Measurements from ENCODE around the gene DCST2. TPM values are rescaled to one million over a fixed set of nuclear protein-coding genes. Genes with fewer than 3 reads are reported as not detected.
A peak's percentile ranks its signal among the peaks of the same experiment; 100 is the strongest.

Gene DCST2
- total RNA-seq, 1 experiment from 2014 or later: 0.61 TPM

DNA sequence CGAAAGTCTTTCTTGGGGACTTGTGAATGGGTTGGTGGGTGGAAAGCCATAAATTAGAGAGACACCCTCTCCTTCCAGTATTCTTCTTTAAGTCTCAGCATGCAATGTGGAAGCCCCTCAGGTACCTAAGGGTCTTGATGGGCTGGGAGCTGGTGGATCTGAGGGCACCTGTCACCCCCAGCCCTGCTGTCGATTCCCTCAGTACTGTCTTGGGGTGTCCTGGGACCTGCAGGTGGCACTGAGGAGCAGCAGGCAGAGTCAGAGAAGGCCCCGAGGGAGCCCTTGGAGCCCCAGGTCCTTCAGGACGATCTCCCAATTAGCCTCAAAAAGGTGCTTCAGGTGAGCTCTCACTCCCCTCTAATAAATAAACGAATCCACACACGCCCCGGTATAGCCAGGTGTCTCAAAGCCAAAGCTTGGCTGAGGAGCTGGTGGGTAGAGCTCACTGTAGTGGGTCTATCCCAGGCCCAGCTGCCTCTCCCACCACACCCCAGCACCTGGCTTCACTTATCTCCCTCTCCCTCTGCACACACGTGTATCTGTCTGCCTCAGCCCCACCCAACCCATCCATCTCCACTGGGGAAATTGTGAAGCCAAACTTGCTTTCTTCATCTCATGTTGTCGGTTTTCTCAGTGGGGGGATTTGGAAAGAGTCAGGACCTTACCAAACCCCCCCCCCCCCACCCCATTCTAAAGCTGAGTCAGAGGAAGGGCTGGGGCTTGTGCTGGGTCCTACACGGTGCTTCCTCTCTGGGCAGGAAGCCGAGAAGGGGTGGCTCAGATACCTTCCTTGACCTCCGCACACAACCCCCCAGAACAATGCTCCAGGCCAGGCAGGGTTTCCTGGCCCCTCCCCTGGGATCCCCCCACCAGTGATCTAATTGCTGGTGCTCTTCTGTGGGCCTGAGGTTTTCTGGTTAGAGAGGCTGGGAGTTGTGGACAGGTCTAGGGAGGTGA, 19.1 kb upstream of the DCST2 start:
- Mint-ChIP-seq H3K9me3 (ENCODE audit: unreplicated experiment) (no peaks in the 10 kb centered on the region), H3K27ac (ENCODE audit: unreplicated experiment) (no peak overlapping the region), H3K36me3 (ENCODE audit: insufficient read depth, unreplicated experiment) (peaks cover 6% of the 10 kb centered on the region), H3K4me3 (ENCODE audit: unreplicated experiment) (peak overlapping the region; percentile 88), H3K27me3 (ENCODE audit: insufficient read depth, unreplicated experiment) (no peaks in the 10 kb centered on the region), H3K4me1 (ENCODE audit: low read depth, unreplicated experiment) (peaks cover 19% of the 10 kb centered on the region)
- ChIA-PET CTCF (interaction anchor here (0.6 to 1.1 kb wide), 3 partner anchors 9 to 477 kb away, joined by 3 to 9 read pairs (median 6); no protein-coding TSS in a partner anchor), POLR2A (interaction anchor here (0.6 to 1.0 kb wide), 2 partner anchors 53 to 80 kb away, joined by 3 to 6 read pairs; no protein-coding TSS in a partner anchor)
- Histone ChIP-seq H3K27me3 (replicated peaks; ENCODE audit: control insufficient read depth, insufficient read depth, low read length) (no peaks in the 10 kb centered on the region), H3K9me3 (no peaks in the 10 kb centered on the region), H3K4me1 (peaks cover 20% of the 10 kb centered on the region), H3K36me3 (ENCODE audit: control insufficient read depth, insufficient read depth, low read length) (no peaks in the 10 kb centered on the region), H3K4me3 (ENCODE audit: low read depth, low read length) (no peak overlapping the region)
- no TSS peak for BruUV-seq (replicated peaks)
- TF ChIP-seq, protein P1, sequence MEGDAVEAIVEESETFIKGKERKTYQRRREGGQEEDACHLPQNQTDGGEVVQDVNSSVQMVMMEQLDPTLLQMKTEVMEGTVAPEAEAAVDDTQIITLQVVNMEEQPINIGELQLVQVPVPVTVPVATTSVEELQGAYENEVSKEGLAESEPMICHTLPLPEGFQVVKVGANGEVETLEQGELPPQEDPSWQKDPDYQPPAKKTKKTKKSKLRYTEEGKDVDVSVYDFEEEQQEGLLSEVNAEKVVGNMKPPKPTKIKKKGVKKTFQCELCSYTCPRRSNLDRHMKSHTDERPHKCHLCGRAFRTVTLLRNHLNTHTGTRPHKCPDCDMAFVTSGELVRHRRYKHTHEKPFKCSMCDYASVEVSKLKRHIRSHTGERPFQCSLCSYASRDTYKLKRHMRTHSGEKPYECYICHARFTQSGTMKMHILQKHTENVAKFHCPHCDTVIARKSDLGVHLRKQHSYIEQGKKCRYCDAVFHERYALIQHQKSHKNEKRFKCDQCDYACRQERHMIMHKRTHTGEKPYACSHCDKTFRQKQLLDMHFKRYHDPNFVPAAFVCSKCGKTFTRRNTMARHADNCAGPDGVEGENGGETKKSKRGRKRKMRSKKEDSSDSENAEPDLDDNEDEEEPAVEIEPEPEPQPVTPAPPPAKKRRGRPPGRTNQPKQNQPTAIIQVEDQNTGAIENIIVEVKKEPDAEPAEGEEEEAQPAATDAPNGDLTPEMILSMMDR (IDR thresholded peaks at IDR 0.05; ENCODE audit: insufficient read depth in 1 of 2, low read depth in 1 of 2, low read length in 1 of 2, severe bottlenecking in 1 of 2, unreplicated experiment in 1 of 2): peak in 1 of 2 experiments; percentile 45
- DNase-seq: no peak
- intact Hi-C loops (cut with micrococcal nuclease; ENCODE audit: unreplicated experiment): no loop called here

DNA sequence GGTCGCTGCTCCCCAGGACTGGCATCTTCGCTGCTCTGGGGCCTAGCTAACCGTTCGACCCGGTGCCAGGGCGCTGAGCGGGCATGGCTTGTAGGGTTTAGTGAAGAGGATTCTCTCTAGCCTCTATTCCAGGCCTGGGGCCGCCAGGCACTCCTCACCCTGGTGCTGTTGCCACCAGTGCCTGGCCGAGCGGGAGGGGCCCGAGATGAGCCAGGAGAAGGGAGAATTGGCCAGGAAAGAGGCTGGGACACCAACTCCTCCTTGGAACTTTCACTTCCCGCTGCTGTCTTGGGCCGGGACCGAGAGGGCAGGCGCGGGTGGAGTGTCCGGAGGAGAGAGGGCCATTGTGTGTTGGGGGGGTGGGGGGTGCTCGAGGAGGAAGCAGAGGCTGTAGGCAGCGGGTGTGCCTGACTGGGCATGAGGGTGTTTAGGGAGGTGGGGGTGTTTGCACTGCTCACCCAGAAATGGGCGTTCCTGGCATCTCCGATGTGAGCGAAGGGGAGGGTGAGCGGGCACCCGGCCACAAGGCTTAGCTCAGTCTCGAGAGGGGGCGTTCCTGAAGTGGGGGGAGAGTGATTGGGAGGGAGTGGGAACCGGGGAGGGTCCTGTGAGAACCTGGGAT, 18.3 kb upstream of the DCST2 start:
- no peak for DNase-seq
- TF ChIP-seq, protein P1 (IDR thresholded peaks at IDR 0.05; ENCODE audit: insufficient read depth in 1 of 2, low read depth in 1 of 2, low read length in 1 of 2, severe bottlenecking in 1 of 2, unreplicated experiment in 1 of 2): no peak
- Histone ChIP-seq H3K27me3 (replicated peaks; ENCODE audit: control insufficient read depth, insufficient read depth, low read length) (no peaks in the 10 kb centered on the region), H3K4me1 (peaks cover 20% of the 10 kb centered on the region), H3K36me3 (ENCODE audit: control insufficient read depth, insufficient read depth, low read length) (no peaks in the 10 kb centered on the region), H3K4me3 (ENCODE audit: low read depth, low read length) (peak overlapping the region; percentile 61), H3K9me3 (no peaks in the 10 kb centered on the region)
- no TSS peak for BruUV-seq (replicated peaks)
- Mint-ChIP-seq H3K4me1 (ENCODE audit: low read depth, unreplicated experiment) (peaks cover 19% of the 10 kb centered on the region), H3K4me3 (ENCODE audit: unreplicated experiment) (peak overlapping the region; percentile 88), H3K9me3 (ENCODE audit: unreplicated experiment) (no peaks in the 10 kb centered on the region), H3K27me3 (ENCODE audit: insufficient read depth, unreplicated experiment) (no peaks in the 10 kb centered on the region), H3K27ac (ENCODE audit: unreplicated experiment) (no peak overlapping the region), H3K36me3 (ENCODE audit: insufficient read depth, unreplicated experiment) (peaks cover 6% of the 10 kb centered on the region)
- POLR2A ChIA-PET: interaction anchor here (0.9 kb wide), 1 partner anchor 34 kb away, joined by 5 read pairs; no protein-coding TSS in a partner anchor
- intact Hi-C loops (cut with micrococcal nuclease; ENCODE audit: unreplicated experiment): loop anchor here (2.0 kb wide), 1 partner anchor 35 kb away; no protein-coding TSS in a partner anchor
- CTCF ChIA-PET: interaction anchor here (0.6 to 1.6 kb wide), 6 partner anchors 9 to 108 kb away, joined by 3 to 9 read pairs (median 4); partner anchors contain the start of gene FLAD1

DNA sequence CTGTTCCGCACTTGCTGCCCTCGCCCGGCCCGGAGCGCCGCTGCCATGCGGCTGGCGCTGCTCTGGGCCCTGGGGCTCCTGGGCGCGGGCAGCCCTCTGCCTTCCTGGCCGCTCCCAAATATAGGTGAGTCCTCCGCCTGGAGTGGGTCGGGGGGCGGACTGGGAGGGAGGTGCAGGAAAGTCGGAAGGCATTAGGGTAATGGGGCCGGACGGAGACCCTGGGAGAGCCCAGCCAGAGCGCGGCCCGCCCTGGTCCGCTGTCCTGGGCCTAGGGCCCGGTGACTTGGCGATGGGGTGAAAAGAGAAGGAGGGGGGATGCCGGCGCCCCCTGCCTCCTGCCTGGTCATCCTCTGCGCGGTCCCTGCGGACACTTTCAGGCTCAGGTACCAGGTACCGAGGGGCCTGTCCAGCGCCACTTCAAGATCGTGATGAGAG, 17.8 kb upstream of the DCST2 start:
- intact Hi-C loops (cut with micrococcal nuclease; ENCODE audit: unreplicated experiment): loop anchor here (2.0 kb wide), 1 partner anchor 35 kb away; no protein-coding TSS in a partner anchor
- H3K27me3 Mint-ChIP-seq (ENCODE audit: insufficient read depth, unreplicated experiment): no peaks in the 10 kb centered on the region
- peak overlapping the region; percentile 88 for H3K4me3 Mint-ChIP-seq (ENCODE audit: unreplicated experiment)
- H3K36me3 ChIP-seq (ENCODE audit: control insufficient read depth, insufficient read depth, low read length): no peaks in the 10 kb centered on the region
- no peak overlapping the region for H3K27ac Mint-ChIP-seq (ENCODE audit: unreplicated experiment)
- CTCF ChIA-PET: interaction anchor here (0.6 to 1.8 kb wide), 21 partner anchors 8 to 444 kb away, joined by 3 to 21 read pairs (median 5); partner anchors contain the start of genes EFNA4, FLAD1, KRTCAP2 and PMVK
- no TSS peak for BruUV-seq (replicated peaks)
- peaks cover 6% of the 10 kb centered on the region for H3K36me3 Mint-ChIP-seq (ENCODE audit: insufficient read depth, unreplicated experiment)
- H3K4me1 ChIP-seq: peaks cover 20% of the 10 kb centered on the region
- DNase-seq: no peak
- H3K27me3 ChIP-seq (replicated peaks; ENCODE audit: control insufficient read depth, insufficient read depth, low read length): no peaks in the 10 kb centered on the region
- POLR2A ChIA-PET: interaction anchor here (0.5 to 1.0 kb wide), 5 partner anchors 8 to 115 kb away, joined by 3 to 9 read pairs (median 5); partner anchors contain the start of gene PMVK
- TF ChIP-seq, protein P1 (IDR thresholded peaks at IDR 0.05; ENCODE audit: insufficient read depth in 1 of 2, low read depth in 1 of 2, low read length in 1 of 2, severe bottlenecking in 1 of 2, unreplicated experiment in 1 of 2): no peak
- H3K9me3 Mint-ChIP-seq (ENCODE audit: unreplicated experiment): no peaks in the 10 kb centered on the region
- H3K9me3 ChIP-seq: no peaks in the 10 kb centered on the region
- peak overlapping the region; percentile 61 for H3K4me3 ChIP-seq (ENCODE audit: low read depth, low read length)
- H3K4me1 Mint-ChIP-seq (ENCODE audit: low read depth, unreplicated experiment): peaks cover 19% of the 10 kb centered on the region
